GM23248 (cell line): Measurements from ENCODE around the gene ALX3. TPM values are rescaled to one million over a fixed set of nuclear protein-coding genes. Genes with fewer than 3 reads are reported as not detected.

Source experiments
- DNase-seq: peaks from one replicate; pipeline ENCODE4 v3.0.0-alpha.2; 2015
- H2AFZ ChIP-seq: fragments of 200-600 bp; sonication (generic); 2 replicates; pipeline ENCODE4 v1.6.1; 2016; ENCODE audit warnings: antibody characterized with exemption
- H3F3A ChIP-seq: fragments of 200-600 bp; sonication (generic); 2 replicates; pipeline ENCODE4 v1.6.1; 2016; ENCODE audit warnings: mild to moderate bottlenecking, antibody characterized with exemption, mixed run types; ENCODE audit not compliant: insufficient read depth
- H3K27ac ChIP-seq: fragments of 200-600 bp; sonication (generic); 2 replicates; pipeline ENCODE4 v1.5.1; 2016; ENCODE audit warnings: mild to moderate bottlenecking
- H3K27me3 ChIP-seq: fragments of 200-600 bp; sonication (generic); replicated peaks from 2 replicates; pipeline ENCODE4 v1.6.1; 2016; ENCODE audit warnings: mild to moderate bottlenecking; ENCODE audit not compliant: insufficient read depth
- H3K36me3 ChIP-seq: fragments of 200-600 bp; sonication (generic); 2 replicates; pipeline ENCODE4 v1.6.1; 2016; ENCODE audit warnings: low read depth, mild to moderate bottlenecking
- H3K4me1 ChIP-seq: fragments of 200-600 bp; sonication (generic); 2 replicates; pipeline ENCODE4 v1.6.1; 2016; ENCODE audit warnings: mild to moderate bottlenecking; ENCODE audit not compliant: insufficient read depth
- H3K4me2 ChIP-seq: fragments of 200-600 bp; sonication (generic); one replicate; pipeline ENCODE4 v1.6.1; 2016; ENCODE audit warnings: mild to moderate bottlenecking; ENCODE audit not compliant: unreplicated experiment
- H3K4me3 ChIP-seq: fragments of 200-600 bp; sonication (generic); 2 replicates; pipeline ENCODE4 v1.5.1; 2016; ENCODE audit warnings: mild to moderate bottlenecking
- H3K79me2 ChIP-seq: fragments of 200-600 bp; sonication (generic); 2 replicates; pipeline ENCODE4 v1.6.1; 2016; ENCODE audit warnings: mild to moderate bottlenecking; ENCODE audit not compliant: insufficient read depth
- H3K9ac ChIP-seq: fragments of 200-600 bp; sonication (generic); 2 replicates; pipeline ENCODE4 v1.6.1; 2016; ENCODE audit warnings: mild to moderate bottlenecking
- H3K9me2 ChIP-seq: fragments of 200-600 bp; sonication (generic); 2 replicates; pipeline ENCODE4 v1.6.1; 2016; ENCODE audit warnings: mixed run types, mild to moderate bottlenecking, moderate library complexity; ENCODE audit not compliant: insufficient read depth
- H3K9me3 ChIP-seq: fragments of 200-600 bp; sonication (generic); one replicate; pipeline ENCODE4 v1.6.1; 2017; ENCODE audit warnings: low read depth
- H4K20me1 ChIP-seq: fragments of 200-600 bp; sonication (generic); 2 replicates; pipeline ENCODE4 v1.6.0; 2016; ENCODE audit not compliant: insufficient read depth
- EZH2 ChIP-seq: fragments of 200-600 bp; sonication (generic); IDR thresholded peaks from 2 replicates; pipeline ENCODE4 v1.6.1; 2018; ENCODE audit warnings: antibody characterized with exemption, mild to moderate bottlenecking; ENCODE audit not compliant: insufficient read depth, poor library complexity, severe bottlenecking
- EZH2phosphoT487 ChIP-seq: fragments of 200-600 bp; sonication (generic); IDR thresholded peaks from 2 replicates; pipeline ENCODE4 v1.6.1; 2018; ENCODE audit warnings: antibody characterized with exemption, moderate library complexity, mild to moderate bottlenecking, low read depth; ENCODE audit not compliant: insufficient read depth
- WGBS, 2 experiments: methylation state at CpG; one replicate each; pipeline ENCODE4 v1.1.6; 2015 to 2017; ENCODE audit warnings: low lambda C conversion rate in 2 of 2, low coverage in 1 of 2; ENCODE audit errors: missing lambda C conversion rate in 2 of 2; 5-methylcytosine and 5-hydroxymethylcytosine counted together
- in situ Hi-C: fragments of 300-500 bp; cut with MboI; formaldehyde crosslinking; loops from 2 replicates; pipeline ENCODE4 v1.15.0; 2020
- polyA plus RNA-seq: library from polyadenylated mRNA; unstranded; fragments of >200 nt; fragmentation: Nextera tagmentation; extraction: Ambion mirVana; gene quantifications from 2 replicates; pipeline ENCODE4 v1.2.1, GENCODE V29; 2016
- total RNA-seq: library from RNA; depleted of rRNA; stranded (reverse); fragments of >200 nt; shearing (Covaris generic); gene quantifications from 2 replicates; pipeline ENCODE4 v1.2.3, GENCODE V29; 2014

Gene ALX3
- total and polyA plus RNA-seq, 2 experiments from 2014 or later: not detected

GRCh38 chr1:110091791-110092190 lies 21.3 kb upstream of the ALX3 start:
- Histone ChIP-seq H3K27ac (no peak overlapping the region), H3K27me3 (peaks cover 7% of the 10 kb centered on the region), H2AFZ (no peak overlapping the region), H3F3A (no peaks in the 10 kb centered on the region), H3K9ac (no peak overlapping the region), H3K79me2 (no peaks in the 10 kb centered on the region), H3K4me2 (no peak overlapping the region), H3K9me2 (no peaks in the 10 kb centered on the region), H4K20me1 (no peaks in the 10 kb centered on the region), H3K36me3 (no peaks in the 10 kb centered on the region), H3K9me3 (no peaks in the 10 kb centered on the region), H3K4me1 (no peaks in the 10 kb centered on the region), H3K4me3 (no peak overlapping the region)
- TF ChIP-seq EZH2 (no peak), EZH2phosphoT487 (no peak)
- 58 to 60% methylated on average over 3 of the region's 3 CpGs for WGBS, 2 experiments
- DNase-seq: no peak
- in situ Hi-C loops: no loop called here

GRCh38 chr1:110091381-110091780 lies 20.9 kb upstream of the ALX3 start:
- H3K4me3 ChIP-seq: no peak overlapping the region
- no peaks in the 10 kb centered on the region for H3K79me2 ChIP-seq
- DNase-seq: no peak
- no peaks in the 10 kb centered on the region for H3K4me1 ChIP-seq
- no peak overlapping the region for H3K4me2 ChIP-seq
- no peaks in the 10 kb centered on the region for H3K36me3 ChIP-seq
- in situ Hi-C loops: no loop called here
- H2AFZ ChIP-seq: no peak overlapping the region
- no peak overlapping the region for H3K27ac ChIP-seq
- H3K9ac ChIP-seq: no peak overlapping the region
- no peaks in the 10 kb centered on the region for H3K9me2 ChIP-seq
- no peaks in the 10 kb centered on the region for H3K9me3 ChIP-seq
- H4K20me1 ChIP-seq: no peaks in the 10 kb centered on the region
- H3K27me3 ChIP-seq: peaks cover 9% of the 10 kb centered on the region
- no peaks in the 10 kb centered on the region for H3F3A ChIP-seq
- TF ChIP-seq EZH2 (no peak), EZH2phosphoT487 (no peak)
- WGBS, 2 experiments: 62 to 73% methylated on average over 2 of the region's 2 CpGs

GRCh38 chr1:110089561-110090275 lies 19.2 kb upstream of the ALX3 start:
- Histone ChIP-seq H2AFZ (no peak overlapping the region), H3K9me2 (no peaks in the 10 kb centered on the region), H3K9ac (no peak overlapping the region), H3K9me3 (no peaks in the 10 kb centered on the region), H3K79me2 (no peaks in the 10 kb centered on the region), H3K27me3 (peaks cover 26% of the 10 kb centered on the region), H3K36me3 (no peaks in the 10 kb centered on the region), H3K4me3 (no peak overlapping the region), H3K27ac (no peak overlapping the region), H3F3A (peaks cover 8% of the 10 kb centered on the region; the same call in 1 of the 2 replicates), H4K20me1 (no peaks in the 10 kb centered on the region), H3K4me1 (no peaks in the 10 kb centered on the region), H3K4me2 (no peak overlapping the region)
- 73 to 81% methylated on average over 6 to 7 of the region's 7 CpGs for WGBS, 2 experiments
- TF ChIP-seq EZH2 (no peak), EZH2phosphoT487 (no peak)
- in situ Hi-C loops: no loop called here
- no peak for DNase-seq

- no peaks in the 10 kb centered on the region for H3K79me2 ChIP-seq
- no peak overlapping the region for H3K4me3 ChIP-seq
- H3K27me3 ChIP-seq: peaks cover 35% of the 10 kb centered on the region
- H3K9ac ChIP-seq: no peak overlapping the region
- no peaks in the 10 kb centered on the region for H3K9me3 ChIP-seq
- TF ChIP-seq EZH2phosphoT487 (no peak), EZH2 (no peak)
- peaks cover 8% of the 10 kb centered on the region; the same call in 1 of the 2 replicates for H3F3A ChIP-seq
- H3K4me2 ChIP-seq: no peak overlapping the region
- DNase-seq: no peak
- H3K27ac ChIP-seq: no peak overlapping the region
- no peaks in the 10 kb centered on the region for H4K20me1 ChIP-seq
- 45 to 53% methylated on average over 10 of the region's 10 CpGs for WGBS, 2 experiments
- H3K4me1 ChIP-seq: no peaks in the 10 kb centered on the region
- in situ Hi-C loops: no loop called here
- H3K36me3 ChIP-seq: no peaks in the 10 kb centered on the region
- H3K9me2 ChIP-seq: no peaks in the 10 kb centered on the region
- H2AFZ ChIP-seq: no peak overlapping the region
Measured at GRCh38 chr1:110088739-110089316, 18.4 kb upstream of the ALX3 start.
